Measurements from ENCODE around the gene SLC25A29.
A peak's percentile ranks its signal among the peaks of the same experiment; 100 is the strongest.
"Not testable (repeated sequence)": the region's sequence is repeated elsewhere in the genome, so short reads cannot be mapped to it uniquely, and the experiment has no call there.

Gene SLC25A29

DNA sequence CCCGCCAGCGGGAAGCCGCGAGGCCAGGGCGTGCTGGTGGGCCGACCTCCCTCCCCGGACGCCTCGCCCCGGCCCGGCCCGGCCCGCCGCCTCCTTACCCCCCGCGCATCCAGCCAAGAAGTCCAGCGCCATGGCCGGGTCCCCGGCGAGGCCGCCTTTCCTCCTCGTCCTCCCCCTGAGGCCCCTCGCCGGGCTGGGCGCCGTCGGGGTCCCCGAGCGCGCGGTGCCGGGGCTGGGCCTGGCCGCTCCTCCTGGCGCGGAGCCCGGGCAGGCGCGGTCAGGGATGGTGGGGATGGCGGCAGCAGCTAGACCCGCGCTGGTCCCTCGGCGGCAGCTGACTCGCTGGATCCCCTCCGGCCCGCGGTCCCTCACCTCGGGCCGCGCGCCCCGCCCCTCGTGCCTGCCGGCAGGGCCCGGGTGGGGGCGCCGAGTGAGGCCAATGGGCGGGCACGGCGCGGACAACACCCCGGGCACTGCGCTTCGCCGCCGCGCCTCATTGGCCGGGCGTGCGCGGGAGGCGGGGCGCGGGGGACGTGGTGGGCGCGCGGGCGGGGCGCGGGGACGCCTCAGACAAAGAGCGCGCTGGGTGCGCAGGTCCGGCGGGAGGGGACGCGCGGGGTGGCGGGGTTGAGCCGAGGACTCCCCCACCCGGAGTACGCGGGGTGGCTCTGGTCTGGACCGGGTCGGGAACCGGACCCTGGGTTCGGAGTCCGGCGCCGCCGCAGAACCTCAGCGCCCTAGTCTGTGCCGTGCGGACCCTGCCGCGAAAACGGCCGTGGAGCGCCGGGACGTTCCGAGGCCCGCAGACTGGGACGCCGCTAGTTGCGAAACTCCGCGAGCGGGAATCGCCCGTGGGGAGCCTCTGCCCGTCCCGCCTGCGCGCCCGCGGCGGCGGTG, at the start of gene SLC25A29:
Gene SLC25A29, minus strand, starts transcription at position 344 of the 897 bp plus-strand sequence. Its CDS starts 212 bp downstream, at position 132.
- peak in 3 of 4 experiments; percentile 22 to 68 (median 24) for DNase-seq

GRCh38 chr14:100350986-100351385, 44.7 kb upstream of the SLC25A29 start:
- no peak for DNase-seq

DNA sequence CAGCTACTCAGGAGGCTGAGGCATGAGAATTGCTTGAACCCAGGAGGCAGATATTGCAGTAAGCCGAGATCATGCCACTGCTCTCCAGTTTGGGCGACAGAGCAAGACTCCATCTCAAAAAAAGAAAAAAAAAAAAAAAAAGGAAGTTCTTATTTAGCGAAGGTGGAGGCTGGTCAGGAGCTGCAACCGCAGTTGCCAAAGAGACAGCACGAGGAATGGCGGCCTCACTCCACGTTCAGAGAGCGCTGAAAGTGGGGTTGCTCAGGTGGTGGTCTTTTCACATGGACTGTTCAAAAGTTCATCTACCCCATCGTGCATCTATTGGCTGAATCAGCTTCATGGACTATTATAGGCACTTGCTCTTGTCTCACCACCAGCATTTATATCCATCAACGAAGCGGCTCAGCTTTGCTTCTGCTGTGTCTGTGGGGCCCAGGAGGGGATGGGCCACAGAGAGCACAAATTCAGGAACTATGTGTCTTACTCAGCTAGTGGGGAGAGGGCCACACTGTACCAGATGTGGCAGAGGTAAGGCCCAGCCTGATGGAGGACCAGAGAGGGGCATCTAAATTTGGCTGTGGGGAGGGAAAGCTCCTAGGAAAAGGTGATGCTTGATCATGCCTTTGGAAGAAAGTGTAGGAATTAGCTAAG, 44.2 kb upstream of the SLC25A29 start:
- no peak for DNase-seq

DNA sequence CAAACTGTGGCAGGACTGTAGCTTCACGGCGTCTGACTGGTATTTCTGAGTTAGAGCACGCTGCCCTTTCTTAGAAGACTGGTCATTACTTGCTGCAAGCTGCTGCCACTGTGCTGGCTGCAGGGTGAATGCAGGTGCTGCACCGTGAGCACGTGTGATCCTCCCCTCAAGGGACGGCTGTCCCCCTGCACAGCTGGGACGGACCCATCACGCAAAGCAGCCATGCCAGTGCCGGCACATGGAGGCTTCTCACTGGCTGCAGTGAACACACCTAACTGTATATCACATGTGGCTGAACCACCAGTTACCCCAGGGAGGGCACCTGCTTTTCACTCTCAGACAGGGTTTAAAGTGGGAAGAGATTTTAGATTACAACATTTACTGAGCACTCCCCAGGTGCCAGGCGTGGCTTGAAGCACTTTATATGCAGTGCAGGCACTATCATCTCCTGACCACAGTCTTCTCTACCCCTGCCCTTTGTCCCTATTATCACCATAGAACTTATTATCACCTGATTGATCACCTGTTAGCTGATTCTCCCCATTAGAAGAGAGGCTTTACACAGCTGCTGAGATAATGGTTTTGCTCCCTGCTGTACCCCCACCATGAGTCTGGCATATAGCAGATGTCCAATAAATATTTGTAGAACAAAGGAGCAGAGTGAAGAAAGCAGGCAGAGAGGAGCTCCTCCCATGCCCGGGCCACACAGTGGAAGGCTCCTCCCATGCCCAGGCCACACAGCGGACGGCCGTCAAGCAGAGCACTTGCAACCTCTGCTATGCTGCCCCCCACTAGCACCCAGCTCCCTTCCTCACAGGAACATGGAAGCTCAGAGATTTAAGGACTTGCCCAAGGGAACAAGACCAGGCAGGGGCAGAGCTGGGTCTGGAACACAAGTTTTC, 42.8 kb upstream of the SLC25A29 start:
- DNase-seq = no peak

- DNase-seq = no peak
Measured at GRCh38 chr14:100348253-100348729, 42.0 kb upstream of the SLC25A29 start.

DNA sequence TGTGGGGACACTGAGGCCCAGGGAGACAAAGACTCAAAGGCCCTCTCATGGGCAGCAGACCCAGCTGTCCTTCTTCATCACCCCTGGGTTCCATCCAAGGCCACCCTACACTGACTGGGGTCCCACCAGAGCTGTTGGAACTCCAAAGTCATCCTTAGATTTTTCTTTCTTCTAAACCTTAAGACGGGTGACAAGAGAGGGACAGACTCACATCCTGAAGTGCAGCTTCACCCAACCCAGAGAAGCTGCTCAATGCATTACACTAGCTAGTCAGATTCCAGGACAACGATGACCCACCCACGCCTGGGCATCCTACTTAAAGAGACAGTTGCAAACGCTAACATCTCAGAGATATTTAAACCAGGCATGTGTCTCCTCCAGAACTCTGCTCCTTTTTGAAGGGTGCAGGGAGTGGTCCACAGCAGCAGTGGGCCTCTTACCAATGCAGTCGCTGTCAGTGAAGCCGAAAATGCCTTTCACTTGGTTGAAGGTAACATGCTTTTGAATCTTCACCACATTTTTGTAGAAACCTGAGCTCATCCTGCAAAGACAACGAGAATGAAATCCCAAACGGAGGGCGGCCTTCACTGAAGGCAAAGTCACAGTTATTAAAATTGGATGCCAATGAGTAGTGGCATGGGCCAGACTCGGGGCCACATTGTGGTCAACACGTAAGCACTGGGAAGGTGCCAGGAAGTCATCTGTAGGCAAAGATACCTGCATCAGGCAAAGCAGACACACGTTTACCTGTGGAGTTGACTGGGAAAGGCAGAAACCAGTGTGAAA, 40.3 kb upstream of the SLC25A29 start:
- DNase-seq = no peak

- DNase-seq = no peak
Measured at GRCh38 chr14:100345711-100346110, 39.5 kb upstream of the SLC25A29 start.

- DNase-seq = not testable (repeated sequence)
Measured at GRCh38 chr14:100344657-100345056, 38.4 kb upstream of the SLC25A29 start.

DNA sequence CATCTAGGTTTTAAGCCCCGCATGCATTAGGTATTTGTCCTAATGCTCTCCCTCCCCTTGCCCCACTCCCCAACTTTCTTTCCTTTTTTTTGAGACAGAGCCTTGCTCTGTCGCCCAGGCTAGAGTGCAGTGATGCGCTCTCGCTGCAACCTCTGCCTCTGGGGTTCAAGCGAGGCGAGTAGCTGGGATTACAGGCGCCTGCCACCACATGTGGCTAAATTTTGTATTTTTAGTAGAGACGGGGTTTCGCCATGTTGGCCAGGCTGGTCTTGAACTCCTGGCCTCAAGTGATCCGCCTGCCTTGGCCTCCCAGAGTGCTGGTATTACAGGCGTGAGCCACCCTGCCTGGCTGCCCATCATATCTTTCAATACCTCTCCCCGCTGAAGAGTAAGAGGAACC, 36.6 kb upstream of the SLC25A29 start:
- not testable (repeated sequence) for DNase-seq

GRCh38 chr14:100342195-100342594, 36.0 kb upstream of the SLC25A29 start:
- DNase-seq = no peak

DNA sequence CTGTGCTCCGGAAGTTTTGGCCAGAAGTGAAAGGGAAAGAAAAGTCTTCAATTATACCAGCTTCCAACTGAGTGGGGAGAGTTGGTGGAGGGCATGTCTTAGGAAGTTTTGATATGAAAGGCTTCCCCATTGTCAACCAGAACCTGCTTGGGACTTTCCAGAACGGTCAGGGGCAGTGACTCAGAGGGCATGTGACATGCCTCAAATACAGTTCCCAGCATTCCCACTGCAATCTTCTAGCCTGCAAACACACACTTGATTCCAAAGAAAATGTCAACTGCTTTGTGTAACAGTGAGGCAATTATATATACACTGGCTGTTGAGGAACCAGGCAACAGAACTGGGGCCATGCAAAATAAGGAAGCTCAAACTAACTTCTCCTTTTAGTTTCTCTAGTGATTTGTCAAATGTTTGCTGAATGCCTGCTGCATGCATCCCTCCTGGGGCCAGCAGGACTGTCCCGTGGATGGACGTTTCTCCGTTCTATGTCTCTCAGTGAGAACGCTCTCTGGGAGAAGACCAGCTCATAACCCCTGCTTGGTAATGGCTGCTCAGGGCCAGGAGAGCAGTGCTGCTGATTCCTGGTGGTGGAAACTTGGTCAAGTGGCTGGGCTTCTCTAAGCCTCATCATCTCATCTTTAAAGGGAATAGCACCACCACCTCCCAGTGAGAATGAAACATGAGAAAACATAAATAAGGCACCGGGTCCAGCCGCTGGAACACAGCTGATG, 35.2 kb upstream of the SLC25A29 start:
- no peak for DNase-seq

DNA sequence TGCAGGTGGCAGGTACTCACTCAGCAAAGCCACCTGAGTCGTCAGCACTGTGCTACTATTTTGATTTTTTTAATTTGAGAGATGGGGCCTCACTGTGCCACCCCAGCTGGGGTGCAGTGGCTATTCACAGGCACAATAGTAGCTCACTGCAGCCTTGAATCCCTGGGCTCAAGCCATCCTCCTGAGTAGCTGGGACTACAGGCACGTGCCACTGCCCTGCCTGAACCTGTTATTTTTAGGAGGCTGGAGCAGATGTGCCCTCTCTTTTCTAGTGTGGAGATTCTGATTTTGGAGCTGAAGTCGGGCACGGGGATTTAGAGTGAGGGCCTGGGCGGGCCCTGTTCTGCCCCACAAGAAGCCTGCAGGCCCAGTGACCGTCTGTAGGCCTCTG, 34.2 kb upstream of the SLC25A29 start:
- DNase-seq = no peak

DNA sequence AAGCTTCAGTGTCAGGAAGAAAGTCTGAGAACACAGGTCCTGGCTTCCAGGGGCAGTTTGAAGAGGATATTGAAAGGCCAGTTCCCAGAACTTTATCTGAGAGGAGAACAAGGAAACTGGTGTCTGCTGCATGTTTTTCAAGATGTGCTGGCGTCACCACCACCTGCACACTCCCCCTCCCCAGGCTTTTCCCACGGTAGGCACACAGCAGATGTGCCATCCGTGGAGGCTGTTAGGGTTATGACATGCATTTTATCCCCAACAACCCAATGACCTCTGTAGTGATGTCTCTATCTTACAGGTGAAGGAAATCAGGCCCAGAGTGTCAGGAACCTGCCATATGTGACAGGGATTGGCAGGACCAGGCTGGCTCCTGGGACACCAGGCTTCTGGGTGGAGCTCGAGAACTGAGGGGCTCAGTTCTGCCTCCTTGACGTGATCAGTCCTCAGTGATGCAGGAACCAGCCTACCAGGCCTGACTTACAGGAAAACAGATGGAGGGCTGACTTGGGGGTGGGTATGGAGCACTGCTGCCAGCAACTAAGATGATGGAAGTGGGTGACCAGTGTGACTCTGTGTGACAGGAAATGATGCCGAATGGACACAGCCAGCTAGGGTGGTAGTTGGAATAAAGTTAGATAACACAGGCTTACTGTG, 33.6 kb upstream of the SLC25A29 start:
- no peak for DNase-seq

- DNase-seq = no peak
Measured at GRCh38 chr14:100336618-100337530, 30.6 kb upstream of the SLC25A29 start.

DNA sequence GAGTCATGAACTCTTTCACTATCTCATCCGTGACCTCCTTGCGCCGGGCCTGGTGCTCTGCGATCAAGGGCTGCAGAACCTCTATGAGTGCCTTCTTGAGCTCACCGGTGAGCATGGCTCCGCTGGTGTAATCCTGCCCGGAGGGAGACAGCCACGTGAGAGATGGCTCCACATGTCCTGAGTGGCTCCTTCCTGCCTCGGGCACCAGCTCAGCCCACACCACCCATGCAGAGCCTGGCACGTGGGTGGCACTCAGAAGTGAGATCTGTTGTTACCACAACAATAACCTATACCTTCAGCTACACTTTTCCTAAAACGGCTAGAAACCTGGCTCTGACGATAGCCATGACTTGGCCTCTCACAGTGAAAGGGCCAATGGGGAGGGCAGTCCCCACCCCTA, 28.7 kb upstream of the SLC25A29 start:
- no peak for DNase-seq

DNA sequence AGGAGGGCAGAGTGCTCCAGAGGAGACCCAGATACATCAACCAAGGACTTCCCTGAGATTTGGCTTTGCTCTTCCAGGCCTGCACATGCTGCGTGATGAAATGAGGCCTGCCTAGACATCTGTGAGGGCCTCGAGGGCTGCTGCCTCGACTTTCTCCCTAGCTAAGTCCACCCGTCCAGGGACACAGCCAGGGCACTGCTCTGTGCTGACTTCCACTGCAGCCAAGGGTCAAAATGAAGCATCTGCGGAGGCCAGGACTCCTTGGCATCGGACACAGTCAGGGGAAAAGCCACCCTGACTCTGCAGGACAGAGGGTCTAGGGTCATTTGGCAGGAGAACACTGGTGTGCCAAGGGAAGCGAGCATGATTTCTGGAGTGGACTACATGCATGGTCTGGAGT, 27.6 kb upstream of the SLC25A29 start:
- DNase-seq = no peak

DNA sequence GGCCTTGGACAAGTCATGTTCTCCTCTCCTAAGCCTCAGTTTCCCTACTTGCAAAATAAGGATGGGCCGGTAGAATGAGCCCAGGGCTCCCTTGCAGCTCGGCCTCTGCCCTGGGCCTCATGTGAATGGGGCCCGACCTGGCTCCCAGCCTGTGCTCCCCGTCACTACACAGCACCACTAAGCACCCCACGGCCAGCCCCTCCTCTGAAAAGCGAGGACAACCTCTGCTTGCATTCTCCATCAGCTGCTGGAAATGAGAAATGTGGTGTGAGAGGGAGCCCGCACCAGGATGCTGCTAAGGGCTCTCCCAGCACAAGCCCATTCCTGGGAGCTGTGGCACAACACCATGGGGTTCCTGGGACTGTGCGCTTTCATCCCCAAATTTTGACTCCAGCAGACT, 27.1 kb upstream of the SLC25A29 start:
- DNase-seq = no peak

GRCh38 chr14:100332797-100333196, 26.6 kb upstream of the SLC25A29 start:
- no peak for DNase-seq

- DNase-seq = no peak
Measured at GRCh38 chr14:100332071-100332639, 25.9 kb upstream of the SLC25A29 start.

Data from activated naive CD4-positive, alpha-beta T cell (primary cell).